ENCODE results near the gene COL8A2.

COL8A2 gene

DNA sequence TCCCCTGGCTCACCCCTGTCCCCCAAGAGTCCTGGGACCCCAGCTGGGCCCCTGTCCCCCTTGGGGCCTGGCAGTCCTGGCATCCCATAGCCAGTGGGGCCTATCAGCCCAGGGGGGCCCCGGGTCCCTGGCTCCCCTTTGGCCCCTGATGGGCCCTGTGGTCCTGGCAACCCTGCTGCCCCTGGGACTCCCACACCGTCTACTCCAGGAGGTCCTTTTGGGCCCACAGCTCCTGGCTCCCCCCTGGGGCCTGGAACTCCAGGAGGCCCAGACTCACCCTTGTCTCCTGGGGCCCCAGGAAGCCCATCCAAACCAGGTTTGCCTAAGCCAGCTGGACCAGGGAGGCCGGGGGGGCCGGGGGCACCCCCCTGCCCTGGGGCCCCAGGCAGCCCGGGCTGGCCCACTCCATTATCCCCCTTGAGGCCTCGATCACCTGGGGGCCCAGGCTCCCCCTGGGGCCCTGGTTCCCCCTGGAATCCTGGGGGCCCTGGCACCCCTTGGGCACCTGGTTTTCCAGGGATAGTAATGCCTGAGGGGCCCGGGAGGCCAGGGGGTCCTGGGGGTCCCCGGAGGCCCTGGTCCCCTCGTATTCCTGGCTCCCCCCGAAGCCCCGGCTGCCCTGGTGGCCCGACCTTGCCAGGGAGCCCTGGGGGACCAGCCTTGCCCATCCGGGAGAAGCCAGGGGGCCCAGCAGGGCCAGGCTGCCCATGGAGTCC lies 26.2 kb downstream of the COL8A2 start:
- TF ChIP-seq ZNF529 (tag by site-specific recombination; IDR thresholded peaks at IDR 0.05; ENCODE audit: insufficient replicate concordance) (no peak), ZNF677 (tag by site-specific recombination; IDR thresholded peaks at IDR 0.05) (no peak), SP2 (tag by site-specific recombination; IDR thresholded peaks at IDR 0.05) (no peak), ZNF133 (tag by site-specific recombination; IDR thresholded peaks at IDR 0.05) (no peak), GLIS1 (tag by site-specific recombination; IDR thresholded peaks at IDR 0.05) (peak; percentile 90), ZNF610 (tag by site-specific recombination; IDR thresholded peaks at IDR 0.05; ENCODE audit: borderline replicate concordance) (no peak), ZNF132 (tag by site-specific recombination; IDR thresholded peaks at IDR 0.05; ENCODE audit: borderline replicate concordance) (no peak), YY2 (tag by site-specific recombination; IDR thresholded peaks at IDR 0.05) (no peak), ZNF747 (tag by site-specific recombination; IDR thresholded peaks at IDR 0.05) (no peak), ZBTB17 (tag by site-specific recombination; IDR thresholded peaks at IDR 0.05) (no peak), ZNF571 (tag by site-specific recombination; IDR thresholded peaks at IDR 0.05) (no peak), GLIS2 (tag by site-specific recombination; IDR thresholded peaks at IDR 0.05) (0 out of 2 replicates have a peak, but pooled peaks have one; percentile 22), ZNF114 (tag by site-specific recombination; IDR thresholded peaks at IDR 0.05) (no peak), ZNF670 (tag by site-specific recombination; IDR thresholded peaks at IDR 0.05; ENCODE audit: low read depth) (no peak), ZNF76 (tag by site-specific recombination; IDR thresholded peaks at IDR 0.05; ENCODE audit: borderline replicate concordance, low read depth) (no peak), ZNF174 (tag by site-specific recombination; IDR thresholded peaks at IDR 0.05) (no peak), ZNF548 (tag by site-specific recombination; IDR thresholded peaks at IDR 0.05) (no peak), ZNF530 (tag by site-specific recombination; IDR thresholded peaks at IDR 0.05; ENCODE audit: low read depth) (no peak), ZIC2 (tag by site-specific recombination; IDR thresholded peaks at IDR 0.05) (peak; percentile 44), ZNF324 (tag by site-specific recombination; IDR thresholded peaks at IDR 0.05) (no peak), REPIN1 (tag by site-specific recombination; IDR thresholded peaks at IDR 0.05; ENCODE audit: low read depth) (no peak)
- TF ChIP-seq, protein P1, sequence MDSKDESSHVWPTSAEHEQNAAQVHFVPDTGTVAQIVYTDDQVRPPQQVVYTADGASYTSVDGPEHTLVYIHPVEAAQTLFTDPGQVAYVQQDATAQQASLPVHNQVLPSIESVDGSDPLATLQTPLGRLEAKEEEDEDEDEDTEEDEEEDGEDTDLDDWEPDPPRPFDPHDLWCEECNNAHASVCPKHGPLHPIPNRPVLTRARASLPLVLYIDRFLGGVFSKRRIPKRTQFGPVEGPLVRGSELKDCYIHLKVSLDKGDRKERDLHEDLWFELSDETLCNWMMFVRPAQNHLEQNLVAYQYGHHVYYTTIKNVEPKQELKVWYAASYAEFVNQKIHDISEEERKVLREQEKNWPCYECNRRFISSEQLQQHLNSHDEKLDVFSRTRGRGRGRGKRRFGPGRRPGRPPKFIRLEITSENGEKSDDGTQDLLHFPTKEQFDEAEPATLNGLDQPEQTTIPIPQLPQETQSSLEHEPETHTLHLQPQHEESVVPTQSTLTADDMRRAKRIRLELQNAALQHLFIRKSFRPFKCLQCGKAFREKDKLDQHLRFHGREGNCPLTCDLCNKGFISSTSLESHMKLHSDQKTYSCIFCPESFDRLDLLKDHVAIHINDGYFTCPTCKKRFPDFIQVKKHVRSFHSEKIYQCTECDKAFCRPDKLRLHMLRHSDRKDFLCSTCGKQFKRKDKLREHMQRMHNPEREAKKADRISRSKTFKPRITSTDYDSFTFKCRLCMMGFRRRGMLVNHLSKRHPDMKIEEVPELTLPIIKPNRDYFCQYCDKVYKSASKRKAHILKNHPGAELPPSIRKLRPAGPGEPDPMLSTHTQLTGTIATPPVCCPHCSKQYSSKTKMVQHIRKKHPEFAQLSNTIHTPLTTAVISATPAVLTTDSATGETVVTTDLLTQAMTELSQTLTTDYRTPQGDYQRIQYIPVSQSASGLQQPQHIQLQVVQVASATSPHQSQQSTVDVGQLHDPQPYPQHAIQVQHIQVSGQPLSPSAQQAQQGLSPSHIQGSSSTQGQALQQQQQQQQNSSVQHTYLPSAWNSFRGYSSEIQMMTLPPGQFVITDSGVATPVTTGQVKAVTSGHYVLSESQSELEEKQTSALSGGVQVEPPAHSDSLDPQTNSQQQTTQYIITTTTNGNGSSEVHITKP (tag by site-specific recombination; IDR thresholded peaks at IDR 0.05) = no peak
- TF ChIP-seq, protein P2, sequence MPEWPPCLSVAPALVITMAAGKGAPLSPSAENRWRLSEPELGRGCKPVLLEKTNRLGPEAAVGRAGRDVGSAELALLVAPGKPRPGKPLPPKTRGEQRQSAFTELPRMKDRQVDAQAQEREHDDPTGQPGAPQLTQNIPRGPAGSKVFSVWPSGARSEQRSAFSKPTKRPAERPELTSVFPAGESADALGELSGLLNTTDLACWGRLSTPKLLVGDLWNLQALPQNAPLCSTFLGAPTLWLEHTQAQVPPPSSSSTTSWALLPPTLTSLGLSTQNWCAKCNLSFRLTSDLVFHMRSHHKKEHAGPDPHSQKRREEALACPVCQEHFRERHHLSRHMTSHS (tag by site-specific recombination; IDR thresholded peaks at IDR 0.05) = no peak
- Histone ChIP-seq H3K4me1 (ENCODE audit: control insufficient read depth, insufficient read depth, low read length) (no peaks in the 10 kb centered on the region), H3K36me3 (ENCODE audit: control insufficient read depth in 2 of 2, insufficient read depth in 1 of 2, low read length in 2 of 2) (peaks cover 0 to 32% of the 10 kb centered on the region in 2 experiments; a peak in 1 of 3 replicates), H3K9me3 (ENCODE audit: control insufficient read depth, insufficient read depth, low read depth, low read length) (no peaks in the 10 kb centered on the region), H3K4me3 (ENCODE audit: low read depth, low read length) (no peak overlapping the region), H3K27ac (ENCODE audit: extremely low read depth, low read depth, low read length) (no peak overlapping the region)
- ChIA-PET POLR2A (no interaction called here), CTCF (interaction anchor here (0.6 to 11.1 kb wide), 3 partner anchors 16 to 90 kb away, joined by 4 to 156 read pairs (median 8); no protein-coding TSS in a partner anchor)
